Nephron progenitor cell (in vitro differentiated cells): Measurements from ENCODE around the gene GSTM5.
"Not testable (repeated sequence)": the region's sequence is repeated elsewhere in the genome, so short reads cannot be mapped to it uniquely, and the experiment has no call there.

Experiments
- DNase-seq: peaks from one replicate; pipeline ENCODE4 v3.0.0; 2021
- H3K27ac Mint-ChIP-seq: 2 replicates; pipeline ENCODE4 v1.8.0; 2021; ENCODE audit warnings: mild to moderate bottlenecking, moderate library complexity, mixed read lengths
- H3K27me3 Mint-ChIP-seq: 2 replicates; pipeline ENCODE4 v1.8.0; 2021; ENCODE audit warnings: mild to moderate bottlenecking, low read depth, mixed read lengths; ENCODE audit not compliant: poor library complexity
- H3K36me3 Mint-ChIP-seq: 2 replicates; pipeline ENCODE4 v1.8.0; 2021; ENCODE audit warnings: low read depth, mixed read lengths
- H3K4me1 Mint-ChIP-seq: 2 replicates; pipeline ENCODE4 v1.8.0; 2021; ENCODE audit warnings: mixed read lengths
- H3K4me3 Mint-ChIP-seq: 2 replicates; pipeline ENCODE4 v1.8.0; 2021; ENCODE audit warnings: mild to moderate bottlenecking, moderate library complexity, mixed read lengths
- H3K9me3 Mint-ChIP-seq: 2 replicates; pipeline ENCODE4 v1.8.0; 2021; ENCODE audit warnings: mild to moderate bottlenecking, moderate library complexity, mixed read lengths
- CTCF ChIP-seq: fragments of 200-600 bp; sonication (generic); IDR thresholded peaks from 2 replicates; pipeline ENCODE4 v1.5.0; 2021; ENCODE audit warnings: antibody characterized with exemption

GSTM5 gene

GRCh38 chr1:109750920-109751319 lies 38.9 kb downstream of the GSTM5 start:
- TF ChIP-seq CTCF, result no peak
- Mint-ChIP-seq H3K27me3 (peaks cover 27% of the 10 kb centered on the region), H3K4me3 (no peak overlapping the region), H3K4me1 (no peaks in the 10 kb centered on the region), H3K27ac (no peak overlapping the region), H3K36me3 (peaks cover 4% of the 10 kb centered on the region), H3K9me3 (peaks cover 32% of the 10 kb centered on the region)
- DNase-seq, result no peak

GRCh38 chr1:109751531-109752260 lies 39.6 kb downstream of the GSTM5 start:
- TF ChIP-seq CTCF, result no peak
- no peak for DNase-seq
- Mint-ChIP-seq H3K4me1 (no peaks in the 10 kb centered on the region), H3K27ac (no peak overlapping the region), H3K9me3 (peaks cover 29% of the 10 kb centered on the region), H3K27me3 (peaks cover 27% of the 10 kb centered on the region), H3K4me3 (no peak overlapping the region), H3K36me3 (peaks cover 4% of the 10 kb centered on the region)

GRCh38 chr1:109754738-109755137 lies 42.7 kb downstream of the GSTM5 start:
- Mint-ChIP-seq H3K4me3 (no peak overlapping the region), H3K36me3 (no peaks in the 10 kb centered on the region), H3K27ac (no peak overlapping the region), H3K27me3 (peaks cover 18% of the 10 kb centered on the region), H3K4me1 (no peaks in the 10 kb centered on the region), H3K9me3 (peaks cover 5% of the 10 kb centered on the region)
- DNase-seq, result no peak
- TF ChIP-seq CTCF, result no peak

- H3K4me3 Mint-ChIP-seq, DNase-seq, H3K9me3 Mint-ChIP-seq, H3K27ac Mint-ChIP-seq, H3K36me3 Mint-ChIP-seq: not testable (repeated sequence)
- Mint-ChIP-seq H3K4me1 (peaks cover 14% of the 10 kb centered on the region), H3K27me3 (peaks cover 14% of the 10 kb centered on the region)
These were observed 44.3 kb downstream of the GSTM5 start for GRCh38 chr1:109756325-109756724.

- no peaks in the 10 kb centered on the region for H3K36me3 Mint-ChIP-seq
- peaks cover 10% of the 10 kb centered on the region for H3K27me3 Mint-ChIP-seq
- no peak overlapping the region for H3K27ac Mint-ChIP-seq
- no peaks in the 10 kb centered on the region for H3K9me3 Mint-ChIP-seq
- H3K4me3 Mint-ChIP-seq, result no peak overlapping the region
- peaks cover 14% of the 10 kb centered on the region for H3K4me1 Mint-ChIP-seq
- no peak for TF ChIP-seq CTCF
- no peak for DNase-seq
These were observed 44.9 kb downstream of the GSTM5 start for GRCh38 chr1:109756848-109757521.

- Mint-ChIP-seq H3K4me3 (no peak overlapping the region), H3K4me1 (peaks cover 25% of the 10 kb centered on the region), H3K36me3 (no peaks in the 10 kb centered on the region), H3K9me3 (no peaks in the 10 kb centered on the region), H3K27ac (no peak overlapping the region), H3K27me3 (peaks cover 10% of the 10 kb centered on the region)
- no peak for DNase-seq
- TF ChIP-seq CTCF, result no peak
These were observed 46.1 kb downstream of the GSTM5 start for GRCh38 chr1:109757936-109758786.
